ENCODE measurements around the gene TSPAN2. TPM values are rescaled to one million over a fixed set of nuclear protein-coding genes. Genes with fewer than 3 reads are reported as not detected.

Gene TSPAN2
- total and polyA plus RNA-seq, 2 of the 4 experiments (the other 2 are of a cell fraction), result 0.18 to 0.60 TPM

DNA sequence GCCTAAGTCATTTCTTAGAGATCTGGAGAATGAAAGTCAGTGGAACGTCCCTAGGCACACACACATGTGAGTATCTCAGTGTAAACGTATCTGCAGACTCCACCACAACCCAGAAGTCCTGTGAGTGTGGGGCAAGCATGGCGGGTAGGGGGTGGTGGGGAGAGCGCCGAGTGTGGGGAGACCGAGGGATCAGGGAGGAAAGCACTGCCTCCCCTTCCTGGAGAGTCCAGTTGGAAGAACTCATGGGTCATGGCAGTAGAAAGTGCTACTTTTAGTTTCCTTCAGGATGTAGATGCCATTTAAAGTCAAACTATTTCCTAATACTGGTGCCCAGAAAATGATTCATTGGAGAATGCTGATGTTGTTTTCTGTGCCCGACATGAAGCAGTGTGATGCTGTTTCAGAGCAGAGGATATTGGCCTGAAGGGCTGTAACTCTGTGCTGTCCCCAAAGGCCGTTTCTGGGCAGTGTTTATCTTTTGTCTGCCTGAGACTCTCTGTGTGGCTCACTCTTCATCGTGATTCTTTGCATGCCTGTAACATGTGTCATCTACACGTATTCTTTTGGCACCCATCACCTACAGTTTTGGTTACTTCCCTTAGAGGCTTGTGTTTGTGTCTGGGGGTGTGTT, 45.7 kb upstream of the TSPAN2 start (continued):
- TF ChIP-seq, protein P1, sequence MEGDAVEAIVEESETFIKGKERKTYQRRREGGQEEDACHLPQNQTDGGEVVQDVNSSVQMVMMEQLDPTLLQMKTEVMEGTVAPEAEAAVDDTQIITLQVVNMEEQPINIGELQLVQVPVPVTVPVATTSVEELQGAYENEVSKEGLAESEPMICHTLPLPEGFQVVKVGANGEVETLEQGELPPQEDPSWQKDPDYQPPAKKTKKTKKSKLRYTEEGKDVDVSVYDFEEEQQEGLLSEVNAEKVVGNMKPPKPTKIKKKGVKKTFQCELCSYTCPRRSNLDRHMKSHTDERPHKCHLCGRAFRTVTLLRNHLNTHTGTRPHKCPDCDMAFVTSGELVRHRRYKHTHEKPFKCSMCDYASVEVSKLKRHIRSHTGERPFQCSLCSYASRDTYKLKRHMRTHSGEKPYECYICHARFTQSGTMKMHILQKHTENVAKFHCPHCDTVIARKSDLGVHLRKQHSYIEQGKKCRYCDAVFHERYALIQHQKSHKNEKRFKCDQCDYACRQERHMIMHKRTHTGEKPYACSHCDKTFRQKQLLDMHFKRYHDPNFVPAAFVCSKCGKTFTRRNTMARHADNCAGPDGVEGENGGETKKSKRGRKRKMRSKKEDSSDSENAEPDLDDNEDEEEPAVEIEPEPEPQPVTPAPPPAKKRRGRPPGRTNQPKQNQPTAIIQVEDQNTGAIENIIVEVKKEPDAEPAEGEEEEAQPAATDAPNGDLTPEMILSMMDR (conservative IDR thresholded peaks at IDR 0.05; ENCODE audit: low read depth, low read length), result no peak

DNA sequence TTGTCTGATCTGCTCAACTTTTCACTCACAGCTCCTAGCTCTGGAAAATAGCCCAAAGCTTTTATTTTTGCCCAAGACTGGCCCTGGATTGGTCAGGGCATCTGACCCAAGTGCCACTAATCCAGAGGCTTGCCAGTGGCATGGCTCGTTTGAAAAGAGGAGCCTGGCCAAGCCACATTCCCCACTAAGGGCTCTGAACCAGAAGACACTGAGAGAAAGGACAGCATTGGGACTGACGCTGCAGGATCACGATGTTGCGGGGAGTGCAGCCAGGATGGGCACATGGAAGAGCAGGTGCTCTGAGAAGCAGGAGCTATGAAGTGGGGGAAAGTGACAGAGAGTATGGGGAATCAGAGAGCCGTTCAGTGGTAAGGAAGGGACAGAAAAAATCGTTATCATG, 44.9 kb upstream of the TSPAN2 start:
- H2BK20ac ChIP-seq (ENCODE audit: low read depth, low read length), result peak overlapping the region; percentile 94
- H4K8ac ChIP-seq (ENCODE audit: low read depth in 2 of 2, low read length in 2 of 2), result peak overlapping the region; percentile 48 to 75; a peak in 2 of 4 replicates
- peak overlapping the region; percentile 72 for H3K14ac ChIP-seq (replicated peaks; ENCODE audit: low read depth, low read length)
- no peaks in the 10 kb centered on the region for H3K9me3 ChIP-seq (ENCODE audit: control insufficient read depth, insufficient read depth, low read length)
- peak overlapping the region; percentile 9 for H2AFZ ChIP-seq (replicated peaks; ENCODE audit: low read length, poor library complexity)
- DNase-seq, result no peak
- H3K27ac ChIP-seq (ENCODE audit: insufficient read depth, low read length), result no peak overlapping the region; the same call in 1 of the 2 replicates
- no peaks in the 10 kb centered on the region for H3K79me1 ChIP-seq (ENCODE audit: low read depth in 1 of 2, low read length in 2 of 2)
- peak overlapping the region; percentile 64 for H3K23ac ChIP-seq (ENCODE audit: low read depth, low read length)
- peak overlapping the region; percentile 88 for H2BK5ac ChIP-seq (ENCODE audit: low read depth, low read length, poor library complexity, severe bottlenecking)
- peaks cover 9% of the 10 kb centered on the region for H3K4me1 ChIP-seq (ENCODE audit: control insufficient read depth, insufficient read depth, low read length)
- dilution Hi-C loops (cut with HindIII; ENCODE audit: low sequenced_read_pairs, unreplicated experiment) (loop anchor here (25.0 kb wide), 1 partner anchor 453 kb away; no protein-coding TSS in a partner anchor), in situ Hi-C loops (cut with MboI; ENCODE audit: low sequenced_read_pairs) (no loop called here), intact Hi-C loops (cut with micrococcal nuclease) (no loop called here)
- H3K36me3 ChIP-seq (ENCODE audit: control insufficient read depth, insufficient read depth, low read length), result no peaks in the 10 kb centered on the region
- no peak overlapping the region for H3K9ac ChIP-seq (ENCODE audit: low read depth, low read length)
- H3K4me2 ChIP-seq (ENCODE audit: low read depth, low read length), result no peak overlapping the region
- peak overlapping the region; percentile 66; the same call in 1 of the 2 replicates for H3K18ac ChIP-seq (ENCODE audit: low read depth, low read length)
- no peak overlapping the region for H3K56ac ChIP-seq (ENCODE audit: extremely low read depth, insufficient read depth, low read length)
- H2BK120ac ChIP-seq (ENCODE audit: low read depth, low read length), result peak overlapping the region; percentile 90
- peaks cover 19% of the 10 kb centered on the region for H3K9me1 ChIP-seq (ENCODE audit: insufficient read depth, low read length)
- H2AK9ac ChIP-seq (replicated peaks; ENCODE audit: low read depth, low read length, poor library complexity), result no peak overlapping the region
- peak overlapping the region; percentile 23; the same call in 1 of the 2 replicates for H4K5ac ChIP-seq (ENCODE audit: low read depth, low read length)
- peak overlapping the region; percentile 82 for H4K91ac ChIP-seq (ENCODE audit: insufficient read depth, low read depth, low read length)
- H4K20me1 ChIP-seq (ENCODE audit: insufficient read depth, low read length), result no peaks in the 10 kb centered on the region
- peak overlapping the region; percentile 79 for H2BK15ac ChIP-seq (ENCODE audit: low read depth, low read length)
- H3K27me3 ChIP-seq (ENCODE audit: control insufficient read depth, insufficient read depth, low read length), result no peaks in the 10 kb centered on the region
- no peak for ATAC-seq (ENCODE audit: low read depth)
- peak overlapping the region; percentile 92 for H3K4ac ChIP-seq (ENCODE audit: low read depth, low read length)
- POLR2A ChIA-PET (ENCODE audit: unreplicated experiment), result no interaction called here
- H2AK5ac ChIP-seq (ENCODE audit: low read depth, low read length), result peak overlapping the region; percentile 93
- no peak overlapping the region for H3K4me3 ChIP-seq (ENCODE audit: insufficient read depth, low read depth, low read length)
- CTCF ChIA-PET, result interaction anchor here (1.3 kb wide), 1 partner anchor 461 kb away, joined by 4 read pairs; no protein-coding TSS in a partner anchor
- WGBS, 2 experiments (ENCODE audit: extremely low coverage in 2 of 2, insufficient read length in 1 of 2), result 100% methylated on average over 3 of the region's 6 CpGs; no CpG with 5 or more reads in 1 of the 2 experiments
- BruUV-seq (replicated peaks), result no TSS peak
- TF ChIP-seq RCOR1 (IDR thresholded peaks at IDR 0.05; ENCODE audit: insufficient replicate concordance, low read length) (no peak), CHD1 (IDR thresholded peaks at IDR 0.05; ENCODE audit: low read depth, low read length) (no peak), NFE2L2 (IDR thresholded peaks at IDR 0.05; ENCODE audit: low read depth, low read length) (no peak), RAD21 (IDR thresholded peaks at IDR 0.05; ENCODE audit: low read length) (no peak), POLR2A (IDR thresholded peaks at IDR 0.05; ENCODE audit: low read depth, low read length) (no peak), MAZ (IDR thresholded peaks at IDR 0.05; ENCODE audit: borderline replicate concordance, low read depth, low read length) (no peak)
- TF ChIP-seq, protein P1 (conservative IDR thresholded peaks at IDR 0.05; ENCODE audit: low read depth, low read length), result no peak
- TF ChIP-seq, protein P2, sequence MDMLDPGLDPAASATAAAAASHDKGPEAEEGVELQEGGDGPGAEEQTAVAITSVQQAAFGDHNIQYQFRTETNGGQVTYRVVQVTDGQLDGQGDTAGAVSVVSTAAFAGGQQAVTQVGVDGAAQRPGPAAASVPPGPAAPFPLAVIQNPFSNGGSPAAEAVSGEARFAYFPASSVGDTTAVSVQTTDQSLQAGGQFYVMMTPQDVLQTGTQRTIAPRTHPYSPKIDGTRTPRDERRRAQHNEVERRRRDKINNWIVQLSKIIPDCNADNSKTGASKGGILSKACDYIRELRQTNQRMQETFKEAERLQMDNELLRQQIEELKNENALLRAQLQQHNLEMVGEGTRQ (IDR thresholded peaks at IDR 0.05; ENCODE audit: low read depth, low read length), result no peak
- TF ChIP-seq, protein P3, sequence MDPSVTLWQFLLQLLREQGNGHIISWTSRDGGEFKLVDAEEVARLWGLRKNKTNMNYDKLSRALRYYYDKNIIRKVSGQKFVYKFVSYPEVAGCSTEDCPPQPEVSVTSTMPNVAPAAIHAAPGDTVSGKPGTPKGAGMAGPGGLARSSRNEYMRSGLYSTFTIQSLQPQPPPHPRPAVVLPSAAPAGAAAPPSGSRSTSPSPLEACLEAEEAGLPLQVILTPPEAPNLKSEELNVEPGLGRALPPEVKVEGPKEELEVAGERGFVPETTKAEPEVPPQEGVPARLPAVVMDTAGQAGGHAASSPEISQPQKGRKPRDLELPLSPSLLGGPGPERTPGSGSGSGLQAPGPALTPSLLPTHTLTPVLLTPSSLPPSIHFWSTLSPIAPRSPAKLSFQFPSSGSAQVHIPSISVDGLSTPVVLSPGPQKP (IDR thresholded peaks at IDR 0.05; ENCODE audit: borderline replicate concordance, low read depth, low read length), result no peak

Data from IMR-90 (cell line).